BLaER1 treated with 17β-estradiol and CSF1 and Interleukin-3, amounts not matched to agents 10 nM and 100 nM (cell line): ENCODE results near the gene MKNK1.
A peak's percentile ranks its signal among the peaks of the same experiment; 100 is the strongest.

Experiments used
- H3K27ac ChIP-seq, 11 experiments: shearing (Covaris generic); formaldehyde crosslinking; 2 replicates each; pipeline ENCODE4 v1.8.1; 2022
- H3K27me3 ChIP-seq, 11 experiments: shearing (Covaris generic); formaldehyde crosslinking; 2 replicates each; pipeline ENCODE4 v1.8.1; 2022
- H3K36me3 ChIP-seq, 11 experiments: shearing (Covaris generic); formaldehyde crosslinking; 2 replicates each; pipeline ENCODE4 v1.8.1; 2022
- H3K4me1 ChIP-seq, 10 experiments: shearing (Covaris generic); formaldehyde crosslinking; 2 replicates each; pipeline ENCODE4 v1.8.1; 2022
- H3K4me2 ChIP-seq, 11 experiments: shearing (Covaris generic); formaldehyde crosslinking; 2 replicates each; pipeline ENCODE4 v1.8.1; 2022
- H3K4me3 ChIP-seq, 10 experiments: shearing (Covaris generic); formaldehyde crosslinking; 2 replicates each; pipeline ENCODE4 v1.8.1; 2022
- H3K9ac ChIP-seq, 11 experiments: shearing (Covaris generic); formaldehyde crosslinking; 2 replicates each; pipeline ENCODE4 v1.8.1; 2022
- H3K9me3 ChIP-seq, 11 experiments: shearing (Covaris generic); formaldehyde crosslinking; replicated peaks in 1 of 11; 2 replicates each; pipeline ENCODE4 v1.8.1; 2022
- H4K20me1 ChIP-seq, 11 experiments: shearing (Covaris generic); formaldehyde crosslinking; 2 replicates each; pipeline ENCODE4 v1.8.1; 2022
- Cebpa-rat ChIP-seq, 11 experiments: shearing (Covaris generic); IDR thresholded peaks; 2 replicates each; pipeline ENCODE4 v1.8.1; 2022

MKNK1 gene

GRCh38 chr1:46525253-46525983 is 78.7 kb downstream of the MKNK1 start:
- Histone ChIP-seq H3K4me3 (no peak overlapping the region), H3K9ac (no peak overlapping the region), H3K4me1 (peaks cover 0 to 18% (median 7%) of the 10 kb centered on the region in 10 experiments; a peak in 9 of 20 replicates), H3K9me3 (no peaks in the 10 kb centered on the region), H4K20me1 (peaks cover 0 to 20% (median 0%) of the 10 kb centered on the region in 11 experiments; a peak in 4 of 22 replicates), H3K4me2 (no peak overlapping the region), H3K27ac (no peak overlapping the region), H3K27me3 (peaks cover 29 to 60% (median 51%) of the 10 kb centered on the region in 11 experiments), H3K36me3 (no peaks in the 10 kb centered on the region)
- TF ChIP-seq Cebpa-rat (IDR thresholded peaks at IDR 0.05) = no peak

- no peak overlapping the region for H3K4me3 ChIP-seq
- peaks cover 0 to 20% (median 0%) of the 10 kb centered on the region in 11 experiments; a peak in 4 of 22 replicates for H4K20me1 ChIP-seq
- H3K27me3 ChIP-seq = peaks cover 28 to 54% (median 46%) of the 10 kb centered on the region in 11 experiments
- TF ChIP-seq Cebpa-rat (IDR thresholded peaks at IDR 0.05) = no peak
- no peaks in the 10 kb centered on the region for H3K36me3 ChIP-seq
- H3K9me3 ChIP-seq = no peaks in the 10 kb centered on the region
- H3K9ac ChIP-seq = no peak overlapping the region
- no peak overlapping the region for H3K27ac ChIP-seq
- H3K4me1 ChIP-seq = peaks cover 0 to 18% (median 7%) of the 10 kb centered on the region in 10 experiments; a peak in 9 of 20 replicates
- H3K4me2 ChIP-seq = no peak overlapping the region
These were observed 79.2 kb downstream of the MKNK1 start for GRCh38 chr1:46524843-46525242.

GRCh38 chr1:46523496-46524353 is 80.3 kb downstream of the MKNK1 start:
- H3K4me3 ChIP-seq = no peak overlapping the region
- H3K27ac ChIP-seq = no peak overlapping the region
- H3K36me3 ChIP-seq = no peaks in the 10 kb centered on the region
- H3K9me3 ChIP-seq = no peaks in the 10 kb centered on the region
- peaks cover 0 to 20% (median 0%) of the 10 kb centered on the region in 11 experiments; a peak in 4 of 22 replicates for H4K20me1 ChIP-seq
- H3K4me2 ChIP-seq = no peak overlapping the region
- H3K4me1 ChIP-seq = peaks cover 0 to 18% (median 7%) of the 10 kb centered on the region in 10 experiments; a peak in 9 of 20 replicates
- no peak overlapping the region for H3K9ac ChIP-seq
- no peak for TF ChIP-seq Cebpa-rat (IDR thresholded peaks at IDR 0.05)
- peaks cover 28 to 43% (median 35%) of the 10 kb centered on the region in 11 experiments for H3K27me3 ChIP-seq

- peaks cover 28 to 38% (median 33%) of the 10 kb centered on the region in 11 experiments for H3K27me3 ChIP-seq
- no peak for TF ChIP-seq Cebpa-rat (IDR thresholded peaks at IDR 0.05)
These were observed 81.1 kb downstream of the MKNK1 start for GRCh38 chr1:46522969-46523320.

GRCh38 chr1:46522184-46522968 is 81.7 kb downstream of the MKNK1 start:
- Histone ChIP-seq H3K27ac (no peak overlapping the region), H3K9me3 (no peaks in the 10 kb centered on the region), H4K20me1 (peaks cover 0 to 13% (median 0%) of the 10 kb centered on the region in 11 experiments; a peak in 3 of 22 replicates), H3K9ac (no peak overlapping the region), H3K36me3 (no peaks in the 10 kb centered on the region), H3K4me2 (peak overlapping the region in 6 of 11 experiments; percentile 4 to 30 (median 12); a peak in 4 of 22 replicates), H3K27me3 (peaks cover 25 to 32% (median 29%) of the 10 kb centered on the region in 11 experiments), H3K4me1 (peaks cover 0 to 18% (median 7%) of the 10 kb centered on the region in 10 experiments; a peak in 9 of 20 replicates), H3K4me3 (no peak overlapping the region)
- no peak for TF ChIP-seq Cebpa-rat (IDR thresholded peaks at IDR 0.05)

More at GRCh38 chr1:46522969-46523320, 81.1 kb downstream of the MKNK1 start:
- no peak overlapping the region for H3K9ac ChIP-seq
- H3K36me3 ChIP-seq = no peaks in the 10 kb centered on the region
- peaks cover 0 to 13% (median 0%) of the 10 kb centered on the region in 11 experiments; a peak in 3 of 22 replicates for H4K20me1 ChIP-seq
- no peaks in the 10 kb centered on the region for H3K9me3 ChIP-seq
- H3K4me2 ChIP-seq = peak overlapping the region in 2 of 11 experiments; percentile 10 to 30; a peak in 2 of 22 replicates
- no peak overlapping the region for H3K4me3 ChIP-seq
- H3K27ac ChIP-seq = no peak overlapping the region
- peaks cover 0 to 18% (median 7%) of the 10 kb centered on the region in 10 experiments; a peak in 9 of 20 replicates for H3K4me1 ChIP-seq

GRCh38 chr1:46521414-46521813 is 82.7 kb downstream of the MKNK1 start:
- peaks cover 0 to 18% (median 7%) of the 10 kb centered on the region in 10 experiments; a peak in 9 of 20 replicates for H3K4me1 ChIP-seq

GRCh38 chr1:46520063-46520911 is 83.8 kb downstream of the MKNK1 start:
- H3K4me2 ChIP-seq = no peak overlapping the region
- H3K27ac ChIP-seq = no peak overlapping the region

More at GRCh38 chr1:46521414-46521813, 82.7 kb downstream of the MKNK1 start:
- Histone ChIP-seq H3K4me2 (0 out of 22 replicates have a peak overlapping the region, but pooled peaks of 3 of the 11 experiments have one; percentile 1 to 12 (median 9)), H4K20me1 (peaks cover 0 to 13% (median 0%) of the 10 kb centered on the region in 11 experiments; a peak in 2 of 22 replicates), H3K27ac (no peak overlapping the region), H3K9me3 (no peaks in the 10 kb centered on the region), H3K4me3 (no peak overlapping the region), H3K9ac (no peak overlapping the region), H3K36me3 (no peaks in the 10 kb centered on the region), H3K27me3 (peaks cover 15 to 27% (median 19%) of the 10 kb centered on the region in 11 experiments)
- TF ChIP-seq Cebpa-rat (IDR thresholded peaks at IDR 0.05) = no peak

More at GRCh38 chr1:46520063-46520911, 83.8 kb downstream of the MKNK1 start:
- H3K36me3 ChIP-seq = no peaks in the 10 kb centered on the region
- H3K9ac ChIP-seq = no peak overlapping the region
- no peaks in the 10 kb centered on the region for H3K9me3 ChIP-seq
- peaks cover 0 to 18% (median 6%) of the 10 kb centered on the region in 10 experiments; a peak in 9 of 20 replicates for H3K4me1 ChIP-seq
- no peak for TF ChIP-seq Cebpa-rat (IDR thresholded peaks at IDR 0.05)
- H3K4me3 ChIP-seq = no peak overlapping the region
- H4K20me1 ChIP-seq = peaks cover 0 to 11% (median 0%) of the 10 kb centered on the region in 11 experiments; a peak in 1 of 22 replicates
- peaks cover 4 to 15% (median 8%) of the 10 kb centered on the region in 11 experiments; a peak in 21 of 22 replicates for H3K27me3 ChIP-seq
